ENCODE data around the gene PLPPR5.

- TF ChIP-seq CTCF (optimal IDR thresholded peaks at IDR 0.05 in 1 of 3, IDR thresholded peaks at IDR 0.05 in 1 of 3, conservative IDR thresholded peaks at IDR 0.05 in 1 of 3; ENCODE audit: extremely low read depth in 1 of 3, insufficient read depth in 2 of 3, low read length in 3 of 3) = no peak
- TF ChIP-seq EZH2 (IDR thresholded peaks at IDR 0.05; ENCODE audit: low read length) = no peak
Measured at GRCh38 chr1:98926597-98926996, 78.1 kb downstream of the PLPPR5 start.
